Measurements from ENCODE around the gene COMT. TPM values are rescaled to one million over a fixed set of nuclear protein-coding genes. Genes with fewer than 3 reads are reported as not detected.

Gene COMT
- total RNA-seq, 1 donor from 2014 or later, result 221 TPM

DNA sequence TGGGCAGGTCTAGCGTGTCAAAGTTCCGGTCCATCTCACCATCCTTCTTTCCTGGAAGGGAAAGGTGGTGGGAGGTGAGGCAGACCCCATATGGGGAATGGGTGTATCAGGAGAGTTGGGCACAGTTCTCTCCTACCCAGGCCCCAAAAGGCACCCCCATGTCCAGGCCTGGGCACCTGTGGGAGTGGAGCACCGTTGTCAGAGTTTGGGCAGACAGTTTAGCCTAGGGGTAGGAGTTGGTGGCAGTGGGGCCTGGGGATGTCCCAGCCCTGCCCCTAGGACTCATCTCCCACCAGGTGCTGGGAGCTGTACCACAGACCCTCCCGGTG lies 34.1 kb downstream of the COMT start:
- peaks cover 6% of the 10 kb centered on the region for H3K36me3 ChIP-seq (ENCODE audit: control insufficient read depth, insufficient read depth, low read length)
- no peaks in the 10 kb centered on the region for H3K27me3 ChIP-seq (ENCODE audit: control insufficient read depth, insufficient read depth, low read length)
- FAIRE-seq (no peak), DNase-seq (ENCODE audit: low read depth) (no peak)
- TF ChIP-seq, protein P1, sequence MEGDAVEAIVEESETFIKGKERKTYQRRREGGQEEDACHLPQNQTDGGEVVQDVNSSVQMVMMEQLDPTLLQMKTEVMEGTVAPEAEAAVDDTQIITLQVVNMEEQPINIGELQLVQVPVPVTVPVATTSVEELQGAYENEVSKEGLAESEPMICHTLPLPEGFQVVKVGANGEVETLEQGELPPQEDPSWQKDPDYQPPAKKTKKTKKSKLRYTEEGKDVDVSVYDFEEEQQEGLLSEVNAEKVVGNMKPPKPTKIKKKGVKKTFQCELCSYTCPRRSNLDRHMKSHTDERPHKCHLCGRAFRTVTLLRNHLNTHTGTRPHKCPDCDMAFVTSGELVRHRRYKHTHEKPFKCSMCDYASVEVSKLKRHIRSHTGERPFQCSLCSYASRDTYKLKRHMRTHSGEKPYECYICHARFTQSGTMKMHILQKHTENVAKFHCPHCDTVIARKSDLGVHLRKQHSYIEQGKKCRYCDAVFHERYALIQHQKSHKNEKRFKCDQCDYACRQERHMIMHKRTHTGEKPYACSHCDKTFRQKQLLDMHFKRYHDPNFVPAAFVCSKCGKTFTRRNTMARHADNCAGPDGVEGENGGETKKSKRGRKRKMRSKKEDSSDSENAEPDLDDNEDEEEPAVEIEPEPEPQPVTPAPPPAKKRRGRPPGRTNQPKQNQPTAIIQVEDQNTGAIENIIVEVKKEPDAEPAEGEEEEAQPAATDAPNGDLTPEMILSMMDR (IDR thresholded peaks at IDR 0.05; ENCODE audit: insufficient read depth, low read length, severe bottlenecking), result no peak
- H3K4me3 ChIP-seq (ENCODE audit: low read depth, low read length), result no peak overlapping the region

DNA sequence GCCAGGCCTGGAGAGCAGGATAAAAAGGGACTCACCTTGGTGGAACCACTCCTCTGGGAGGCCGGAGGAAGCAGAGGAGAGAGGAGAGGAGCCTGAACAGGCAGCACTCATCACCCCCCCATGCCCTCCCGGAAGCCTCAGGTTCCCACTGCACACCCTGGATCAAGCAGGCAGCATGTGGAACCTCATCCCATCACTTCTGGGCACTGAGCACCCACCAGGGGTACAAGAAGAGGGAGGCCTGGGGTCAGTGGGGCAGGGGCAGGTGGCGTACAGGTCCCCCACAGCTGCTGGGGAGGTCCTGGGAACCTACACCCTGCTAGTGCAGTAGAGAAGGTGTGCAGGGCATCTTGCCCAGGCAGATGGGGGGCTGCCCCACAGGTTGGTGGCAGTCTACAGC lies 35.1 kb downstream of the COMT start:
- Histone ChIP-seq H3K27me3 (ENCODE audit: control insufficient read depth, insufficient read depth, low read length) (no peaks in the 10 kb centered on the region), H3K4me3 (ENCODE audit: low read depth, low read length) (no peak overlapping the region), H3K36me3 (ENCODE audit: control insufficient read depth, insufficient read depth, low read length) (peaks cover 3% of the 10 kb centered on the region)
- FAIRE-seq (no peak), DNase-seq (ENCODE audit: low read depth) (no peak)
- TF ChIP-seq, protein P1 (IDR thresholded peaks at IDR 0.05; ENCODE audit: insufficient read depth, low read length, severe bottlenecking), result no peak

DNA sequence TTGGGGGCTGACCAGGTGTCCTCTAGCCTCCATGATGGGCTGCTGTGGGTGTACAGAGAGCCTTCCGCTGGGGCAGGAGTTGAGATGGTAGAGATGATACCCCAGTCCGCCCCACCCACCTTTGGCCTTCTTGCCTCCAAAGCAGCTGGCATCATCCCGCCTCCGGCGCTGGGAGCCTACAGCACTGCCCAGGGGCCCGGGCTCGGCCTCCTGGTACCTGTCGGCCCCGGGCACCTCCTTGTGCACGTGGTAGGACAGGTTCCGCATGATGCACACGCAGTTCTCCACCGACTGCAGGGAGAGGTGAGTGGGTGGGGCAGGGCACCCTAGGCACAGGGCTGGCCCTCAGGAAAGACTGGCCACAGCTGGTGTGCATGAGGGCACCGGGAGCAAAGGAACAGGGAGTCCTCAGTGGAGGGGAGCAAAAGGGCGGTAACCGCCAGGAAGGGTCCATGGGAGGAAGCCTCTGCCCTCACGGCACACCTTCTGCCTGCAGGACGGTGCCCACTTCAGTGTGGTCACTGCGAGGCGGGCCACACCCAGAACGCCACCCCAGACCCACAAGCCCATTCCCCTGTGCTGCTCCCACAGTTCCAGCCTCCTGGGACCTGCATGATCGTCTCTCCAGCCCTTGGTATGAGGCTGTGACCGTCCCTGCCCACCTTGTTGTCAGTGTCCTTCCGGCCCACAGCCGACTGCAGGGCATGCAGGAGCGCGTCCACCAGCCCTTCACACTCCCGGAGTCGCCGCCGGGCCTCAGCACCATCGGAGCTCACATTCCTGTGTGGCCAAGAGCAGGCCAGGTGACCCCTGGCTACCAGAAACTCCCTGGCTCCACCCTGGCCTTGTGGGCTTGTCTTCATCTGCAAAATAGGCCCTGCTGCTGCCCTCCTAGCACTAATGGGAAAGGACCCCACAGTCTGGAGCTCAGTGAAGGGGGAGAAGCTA lies 36.0 kb downstream of the COMT start:
- TF ChIP-seq, protein P1 (IDR thresholded peaks at IDR 0.05; ENCODE audit: insufficient read depth, low read length, severe bottlenecking), result no peak
- no peak overlapping the region for H3K4me3 ChIP-seq (ENCODE audit: low read depth, low read length)
- no peaks in the 10 kb centered on the region for H3K27me3 ChIP-seq (ENCODE audit: control insufficient read depth, insufficient read depth, low read length)
- peaks cover 3% of the 10 kb centered on the region for H3K36me3 ChIP-seq (ENCODE audit: control insufficient read depth, insufficient read depth, low read length)
- no peak for DNase-seq (ENCODE audit: low read depth)
- FAIRE-seq, result no peak

DNA sequence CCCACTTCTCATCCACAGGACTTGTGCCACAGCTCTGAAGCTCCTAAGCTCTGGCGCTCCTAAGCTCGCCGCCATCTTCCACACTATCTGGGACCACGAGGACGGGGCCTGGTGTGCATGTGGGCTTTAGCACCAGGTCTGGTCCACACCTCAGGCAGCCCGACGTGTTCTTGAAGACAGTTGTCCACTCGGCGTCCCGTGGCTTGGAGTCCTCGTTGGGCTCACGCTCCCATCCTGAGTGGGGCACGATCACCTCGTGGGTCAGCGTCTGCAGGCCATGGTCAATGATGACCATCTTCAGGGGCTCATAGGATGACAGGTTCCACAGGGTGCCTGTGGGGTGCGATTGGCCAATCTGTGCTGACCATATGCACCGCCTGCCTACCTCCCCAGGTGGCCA lies 37.2 kb downstream of the COMT start:
- Histone ChIP-seq H3K27me3 (ENCODE audit: control insufficient read depth, insufficient read depth, low read length) (no peaks in the 10 kb centered on the region), H3K4me3 (ENCODE audit: low read depth, low read length) (no peak overlapping the region), H3K36me3 (ENCODE audit: control insufficient read depth, insufficient read depth, low read length) (peaks cover 2% of the 10 kb centered on the region)
- TF ChIP-seq, protein P1 (IDR thresholded peaks at IDR 0.05; ENCODE audit: insufficient read depth, low read length, severe bottlenecking), result no peak
- FAIRE-seq (no peak), DNase-seq (ENCODE audit: low read depth) (no peak)

DNA sequence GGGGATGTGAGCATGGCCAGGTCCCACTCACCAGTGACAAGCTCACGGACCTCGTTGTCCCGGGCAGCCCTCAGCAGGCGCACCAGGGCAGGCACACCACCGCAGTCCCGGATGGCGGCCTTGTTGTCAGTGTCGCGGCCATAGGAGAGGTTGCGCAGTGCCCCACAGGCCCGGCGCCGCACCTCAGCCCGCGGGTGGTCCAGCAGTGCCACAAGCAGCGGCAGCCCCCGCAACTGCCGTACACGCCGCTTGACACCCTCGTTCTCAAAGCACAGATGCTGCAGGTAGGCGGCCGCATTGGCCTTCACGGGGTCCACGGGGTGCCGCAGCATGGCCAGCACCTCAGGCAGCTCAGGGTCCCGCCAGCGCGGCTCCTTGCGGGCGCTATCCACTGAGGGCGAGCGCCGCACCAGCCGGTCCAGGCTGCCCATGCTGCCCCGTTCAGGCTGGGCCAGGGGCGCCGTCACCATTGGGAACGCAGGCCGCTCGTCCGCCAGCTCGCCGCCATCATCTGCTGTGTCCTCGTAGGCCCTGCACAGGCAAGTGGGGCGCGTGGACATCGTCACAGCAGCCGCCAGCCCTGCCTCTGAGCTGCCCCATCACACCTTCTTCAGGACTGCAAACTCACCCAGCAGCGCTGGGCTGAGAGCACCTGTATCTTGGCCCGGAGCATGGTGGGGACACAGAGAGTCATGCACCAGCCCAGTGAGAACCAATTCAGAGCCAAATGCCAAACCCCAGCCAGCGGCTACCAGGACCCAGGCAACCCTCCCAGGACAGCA lies 38.3 kb downstream of the COMT start:
- TF ChIP-seq, protein P1 (IDR thresholded peaks at IDR 0.05; ENCODE audit: insufficient read depth, low read length, severe bottlenecking), result no peak
- H3K36me3 ChIP-seq (ENCODE audit: control insufficient read depth, insufficient read depth, low read length), result peaks cover 2% of the 10 kb centered on the region
- no peak for DNase-seq (ENCODE audit: low read depth)
- no peaks in the 10 kb centered on the region for H3K27me3 ChIP-seq (ENCODE audit: control insufficient read depth, insufficient read depth, low read length)
- FAIRE-seq, result no peak
- H3K4me3 ChIP-seq (ENCODE audit: low read depth, low read length), result no peak overlapping the region
